K562 (cell line): ENCODE data around the gene CD52. TPM values are rescaled to one million over a fixed set of nuclear protein-coding genes. Genes with fewer than 3 reads are reported as not detected.

Source experiments
- ATF4 ChIP-seq: fragments of 450-650 bp; formaldehyde crosslinking; IDR thresholded peaks from 2 replicates; pipeline ENCODE4 v1.4.0; 2022; ENCODE audit warnings: mild to moderate bottlenecking, moderate library complexity
- BRCA1 ChIP-seq, 2 experiments: fragments of 450-650 bp in 1 of 2; sonication (generic) in 1 of 2; formaldehyde crosslinking in 1 of 2; IDR thresholded peaks; 2 replicates each; pipeline versions ENCODE4 v1.5.0 to v1.6.1; 2017 to 2020; ENCODE audit warnings: mild to moderate bottlenecking in 1 of 2, missing genetic modification reagents in 1 of 2
- CLOCK ChIP-seq: fragments of 250-450 bp; sonication (Bioruptor Pico); IDR thresholded peaks from 2 replicates; pipeline ENCODE4 v1.4.0; 2020; ENCODE audit warnings: mild to moderate bottlenecking, moderate library complexity, borderline replicate concordance
- FOXJ3 ChIP-seq: sonication (generic); formaldehyde crosslinking; IDR thresholded peaks from 2 replicates; pipeline ENCODE4 v1.4.0; 2020; ENCODE audit warnings: mild to moderate bottlenecking, missing genetic modification reagents
- GTF3C2 ChIP-seq: IDR thresholded peaks from 3 replicates; pipeline ENCODE4 v1.6.1; 2011; ENCODE audit warnings: borderline replicate concordance, mild to moderate bottlenecking, moderate library complexity; ENCODE audit not compliant: insufficient read length; ENCODE audit errors: extremely low read depth
- HIVEP1 ChIP-seq: fragments of 250-450 bp; sonication (Bioruptor Pico); IDR thresholded peaks from 2 replicates; pipeline ENCODE4 v1.4.0; 2020; ENCODE audit warnings: mild to moderate bottlenecking
- NR3C1 ChIP-seq: sonication (generic); formaldehyde crosslinking; IDR thresholded peaks from 2 replicates; pipeline ENCODE4 v1.8.1; 2022; ENCODE audit warnings: missing genetic modification reagents
- NUFIP1 ChIP-seq: fragments of 450-650 bp; IDR thresholded peaks from 2 replicates; pipeline ENCODE4 v1.6.1; 2018; ENCODE audit not compliant: partially characterized antibody
- POU5F1 ChIP-seq: fragments of 150-350 bp; IDR thresholded peaks from 2 replicates; pipeline ENCODE4 v1.6.1; 2014; ENCODE audit warnings: borderline replicate concordance, low read length, low read depth, mild to moderate bottlenecking; ENCODE audit not compliant: partially characterized antibody
- SRSF3 ChIP-seq: fragments of 200-400 bp; formaldehyde crosslinking; IDR thresholded peaks from 2 replicates; pipeline ENCODE4 v1.6.1; 2016; ENCODE audit warnings: mild to moderate bottlenecking, low read length, moderate library complexity; ENCODE audit not compliant: insufficient read depth
- TCF3 ChIP-seq: sonication (generic); formaldehyde crosslinking; IDR thresholded peaks from 2 replicates; pipeline ENCODE4 v1.4.0; 2020; ENCODE audit warnings: mild to moderate bottlenecking, missing genetic modification reagents
- ZBTB34 ChIP-seq: fragments of 250-450 bp; sonication (Bioruptor Pico); IDR thresholded peaks from 2 replicates; pipeline ENCODE4 v1.8.0; 2021; ENCODE audit warnings: mild to moderate bottlenecking, moderate library complexity
- ZKSCAN8 ChIP-seq: fragments of 200-800 bp; sonication (Bioruptor generic); IDR thresholded peaks from 2 replicates; pipeline ENCODE4 v1.6.1; 2016; ENCODE audit warnings: missing genetic modification characterization, missing compliant biosample characterization
- ZMIZ1 ChIP-seq, 2 experiments: fragments of 150-350 bp in 1 of 2; IDR thresholded peaks; 2 replicates each; pipeline ENCODE4 v1.6.1; 2012 to 2016; ENCODE audit warnings: low read depth in 2 of 2, low read length in 2 of 2, mild to moderate bottlenecking in 1 of 2, moderate library complexity in 1 of 2
- polyA plus RNA-seq, 8 experiments: library from polyadenylated mRNA; depleted of rRNA in 4 of 8; stranded (reverse) in 5 of 8; unstranded in 3 of 8; fragments of >200 nt; fragmentation: Nextera tagmentation in 2 of 8; fragmentation: Illumina TruSeq in 1 of 8; extraction: Ambion mirVana in 2 of 8; extraction: Trizol in 1 of 8; gene quantifications; 2 replicates each; pipeline versions ENCODE4 v1.2.1 to v1.2.3, GENCODE V29; 2011 to 2014; ENCODE audit warnings: inconsistent platforms in 1 of 8, missing spikeins in 1 of 8
- total RNA-seq, 7 experiments: library from RNA; depleted of rRNA in 6 of 7; stranded (reverse); fragments of >200 nt in 6 of 7; fragmentation: Illumina TruSeq in 2 of 7; extraction: Trizol in 2 of 7; gene quantifications; 2 replicates each; pipeline versions ENCODE4 v1.2.1 to v1.2.3, GENCODE V29; 2011 to 2021; ENCODE audit warnings: low replicate concordance in 1 of 7

The CD52 gene
- total and polyA plus RNA-seq, 9 of the 15 experiments (the other 6 are each of a cell fraction or from before 2014, with no cell fraction given), result 34.9 to 488 (median 173) TPM

- peak; percentile 98 for TF ChIP-seq ATF4 (CRISPR knock-in tag)
- peak; percentile 98 for TF ChIP-seq NR3C1 (CRISPR knock-in tag)
- TF ChIP-seq POU5F1, result no peak
- peak; percentile 94 for TF ChIP-seq HIVEP1 (CRISPR knock-in tag)
- TF ChIP-seq ZBTB34 (CRISPR knock-in tag), result peak; percentile 92
- TF ChIP-seq CLOCK (CRISPR knock-in tag), result 0 out of 2 replicates have a peak, but pooled peaks have one; percentile 79
- no peak; the same call in 1 of the 2 replicates for TF ChIP-seq SRSF3
- TF ChIP-seq FOXJ3 (CRISPR knock-in tag), result no peak
- TF ChIP-seq BRCA1 (IDR thresholded peaks at IDR 0.05), result no peak
- 0 out of 2 replicates have a peak, but pooled peaks have one; percentile 98 for TF ChIP-seq BRCA1 (CRISPR knock-in tag; IDR thresholded peaks at IDR 0.05)
- TF ChIP-seq GTF3C2, result no peak
- peak; percentile 88; the same call in 1 of the 2 replicates for TF ChIP-seq ZKSCAN8 (CRISPR knock-in tag)
- TF ChIP-seq NUFIP1, result peak; percentile 93
- peak; percentile 58 for TF ChIP-seq TCF3
- no peak for TF ChIP-seq ZMIZ1 (IDR thresholded peaks at IDR 0.05; ENCODE audit: low read depth in 2 of 2, low read length in 2 of 2)
Measured at GRCh38 chr1:26336477-26337205, 18.9 kb downstream of the CD52 start (continued).
